HEK293T (cell line): ENCODE measurements around the gene INKA1.

Experiments used
- L3MBTL2 ChIP-seq: fragments of 450-650 bp; conservative IDR thresholded peaks from 2 replicates; pipeline ENCODE4 v1.6.1; 2016; ENCODE audit warnings: mild to moderate bottlenecking
- LEF1 ChIP-seq: fragments of 450-650 bp; IDR thresholded peaks from 2 replicates; pipeline ENCODE4 v1.6.1; 2017; ENCODE audit warnings: mild to moderate bottlenecking, borderline replicate concordance

DNA sequence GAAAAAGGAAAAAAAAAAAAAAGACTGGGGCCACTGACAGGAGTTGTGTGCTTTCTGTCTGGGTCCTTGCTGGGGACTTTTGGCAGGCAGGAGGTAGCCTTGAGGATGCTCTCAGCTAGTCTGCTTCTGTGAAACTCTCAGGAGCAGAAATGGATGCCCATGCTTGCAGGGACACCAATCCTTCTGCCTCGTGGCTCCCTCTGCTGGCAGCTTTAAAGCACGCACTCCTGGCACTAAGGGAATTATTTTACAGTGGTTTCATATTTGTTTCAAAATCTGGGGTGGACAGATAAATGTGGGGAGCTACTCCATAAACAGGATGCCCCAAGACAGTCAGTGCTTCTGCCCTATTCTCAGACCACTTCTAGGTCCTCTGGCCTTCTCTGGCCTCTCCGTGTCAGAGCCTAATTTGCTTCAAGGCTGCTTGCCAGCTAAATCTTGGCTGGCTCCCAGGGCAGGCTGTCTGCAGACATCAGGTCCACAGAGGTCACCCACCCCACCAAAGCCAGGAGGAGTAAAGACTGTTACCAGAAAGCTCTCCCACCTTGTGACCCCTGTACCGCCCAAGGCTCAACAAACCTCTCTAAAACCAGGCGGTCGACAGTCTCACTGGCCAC is 36.2 kb downstream of the INKA1 start:
- TF ChIP-seq L3MBTL2 (no peak), LEF1 (no peak)
